DOHH2 (cell line): ENCODE measurements around the gene MACC1.

Source experiments
- H3F3A ChIP-seq: fragments of 200-600 bp; sonication (generic), shearing (Covaris generic); 2 replicates; pipeline ENCODE4 v1.6.0; 2016; ENCODE audit warnings: antibody characterized with exemption, mild to moderate bottlenecking; ENCODE audit not compliant: control insufficient read depth, insufficient read depth
- H3K27ac ChIP-seq: fragments of 200-600 bp; sonication (generic); 2 replicates; pipeline ENCODE4 v1.5.1; 2014; ENCODE audit warnings: low read depth, mild to moderate bottlenecking, low read length, moderate library complexity
- H3K27me3 ChIP-seq: fragments of 200-600 bp; sonication (generic); 2 replicates; pipeline ENCODE4 v1.6.1; 2014; ENCODE audit warnings: mild to moderate bottlenecking, low read length, mixed read lengths; ENCODE audit not compliant: control insufficient read depth
- H3K36me3 ChIP-seq: fragments of 200-600 bp; sonication (generic); 2 replicates; pipeline ENCODE4 v1.6.1; 2014; ENCODE audit warnings: mild to moderate bottlenecking, low read length, moderate library complexity, mixed read lengths; ENCODE audit not compliant: control insufficient read depth
- H3K4me1 ChIP-seq: fragments of 200-600 bp; sonication (generic); 2 replicates; pipeline ENCODE4 v1.6.1; 2014; ENCODE audit warnings: mild to moderate bottlenecking, low read length, mixed read lengths; ENCODE audit not compliant: control insufficient read depth
- H3K4me2 ChIP-seq: fragments of 200-600 bp; sonication (generic); 2 replicates; pipeline ENCODE4 v1.6.0; 2014; ENCODE audit warnings: mild to moderate bottlenecking, low read length, moderate library complexity
- H3K4me3 ChIP-seq: fragments of 200-600 bp; sonication (generic); 2 replicates; pipeline ENCODE4 v1.5.1; 2014; ENCODE audit warnings: mild to moderate bottlenecking, low read length, mixed read lengths
- H3K79me2 ChIP-seq: fragments of 200-600 bp; sonication (generic); 2 replicates; pipeline ENCODE4 v1.6.1; 2014; ENCODE audit warnings: mild to moderate bottlenecking, low read length, mixed read lengths; ENCODE audit not compliant: control insufficient read depth
- H3K9me2 ChIP-seq: fragments of 200-600 bp; sonication (generic); replicated peaks from 2 replicates; pipeline ENCODE4 v1.6.1; 2014; ENCODE audit warnings: mild to moderate bottlenecking, low read length, mixed read lengths; ENCODE audit not compliant: control insufficient read depth
- H3K9me3 ChIP-seq: fragments of 200-600 bp; sonication (generic); 2 replicates; pipeline ENCODE4 v1.6.1; 2014; ENCODE audit warnings: antibody characterized with exemption, low read length, mixed read lengths; ENCODE audit not compliant: control insufficient read depth, insufficient read depth
- H4K20me1 ChIP-seq: fragments of 200-600 bp; sonication (generic); 2 replicates; pipeline ENCODE4 v1.6.0; 2014; ENCODE audit warnings: low read depth, mild to moderate bottlenecking, antibody characterized with exemption, low read length, moderate library complexity; ENCODE audit not compliant: control insufficient read depth, insufficient read depth
- EZH2phosphoT487 ChIP-seq: fragments of 200-600 bp; sonication (generic); IDR thresholded peaks from 2 replicates; pipeline ENCODE4 v1.6.1; 2017; ENCODE audit warnings: borderline replicate concordance, mild to moderate bottlenecking, antibody characterized with exemption, low read length, moderate library complexity, mixed read lengths
- TF ChIP-seq, protein P1 (sequence below): fragments of 200-600 bp; sonication (generic); IDR thresholded peaks from one replicate; pipeline ENCODE4 v1.5.1; 2014; ENCODE audit warnings: antibody characterized with exemption, mild to moderate bottlenecking, low read depth, low read length; ENCODE audit not compliant: poor library complexity, severe bottlenecking

The MACC1 gene

DNA sequence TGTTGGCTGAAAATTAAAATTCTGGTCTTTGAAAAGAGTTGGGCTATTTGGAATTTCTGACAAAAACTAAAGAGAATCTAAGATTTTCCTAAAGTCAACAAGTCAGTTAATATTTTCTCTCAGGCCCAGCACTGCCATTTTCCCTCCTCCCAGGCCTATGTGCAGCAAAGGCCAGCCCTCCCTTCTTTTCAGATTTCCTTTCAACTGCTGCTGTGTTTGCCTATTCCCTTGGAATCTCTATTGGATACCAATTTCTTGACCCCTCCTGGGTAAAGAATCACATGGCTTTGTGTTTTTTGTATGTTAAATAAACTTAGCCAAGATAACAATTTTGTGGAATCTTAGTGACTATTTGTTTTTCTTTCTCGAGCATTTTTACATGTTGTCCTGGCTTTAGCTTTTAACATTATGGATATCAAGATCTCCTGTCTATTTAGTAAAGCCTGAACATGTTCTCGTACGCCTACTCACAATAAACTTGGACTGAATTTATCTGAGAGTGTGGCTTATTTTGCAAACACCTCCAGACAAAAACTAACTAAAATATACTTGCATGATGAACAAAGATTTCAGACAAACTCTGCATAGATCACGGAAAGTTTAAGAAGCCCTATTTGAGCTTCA lies 19.9 kb downstream of the MACC1 start:
- Histone ChIP-seq H3F3A (peaks cover 10% of the 10 kb centered on the region), H3K9me3 (no peaks in the 10 kb centered on the region), H3K4me2 (no peak overlapping the region), H3K27ac (no peak overlapping the region), H3K4me1 (peaks cover 46% of the 10 kb centered on the region), H3K4me3 (no peak overlapping the region), H4K20me1 (no peaks in the 10 kb centered on the region), H3K9me2 (no peaks in the 10 kb centered on the region), H3K36me3 (peaks cover 4% of the 10 kb centered on the region; the same call in 1 of the 2 replicates), H3K79me2 (peaks cover 6% of the 10 kb centered on the region), H3K27me3 (no peaks in the 10 kb centered on the region)
- TF ChIP-seq, protein P1, sequence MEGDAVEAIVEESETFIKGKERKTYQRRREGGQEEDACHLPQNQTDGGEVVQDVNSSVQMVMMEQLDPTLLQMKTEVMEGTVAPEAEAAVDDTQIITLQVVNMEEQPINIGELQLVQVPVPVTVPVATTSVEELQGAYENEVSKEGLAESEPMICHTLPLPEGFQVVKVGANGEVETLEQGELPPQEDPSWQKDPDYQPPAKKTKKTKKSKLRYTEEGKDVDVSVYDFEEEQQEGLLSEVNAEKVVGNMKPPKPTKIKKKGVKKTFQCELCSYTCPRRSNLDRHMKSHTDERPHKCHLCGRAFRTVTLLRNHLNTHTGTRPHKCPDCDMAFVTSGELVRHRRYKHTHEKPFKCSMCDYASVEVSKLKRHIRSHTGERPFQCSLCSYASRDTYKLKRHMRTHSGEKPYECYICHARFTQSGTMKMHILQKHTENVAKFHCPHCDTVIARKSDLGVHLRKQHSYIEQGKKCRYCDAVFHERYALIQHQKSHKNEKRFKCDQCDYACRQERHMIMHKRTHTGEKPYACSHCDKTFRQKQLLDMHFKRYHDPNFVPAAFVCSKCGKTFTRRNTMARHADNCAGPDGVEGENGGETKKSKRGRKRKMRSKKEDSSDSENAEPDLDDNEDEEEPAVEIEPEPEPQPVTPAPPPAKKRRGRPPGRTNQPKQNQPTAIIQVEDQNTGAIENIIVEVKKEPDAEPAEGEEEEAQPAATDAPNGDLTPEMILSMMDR: no peak
- TF ChIP-seq EZH2phosphoT487: no peak

DNA sequence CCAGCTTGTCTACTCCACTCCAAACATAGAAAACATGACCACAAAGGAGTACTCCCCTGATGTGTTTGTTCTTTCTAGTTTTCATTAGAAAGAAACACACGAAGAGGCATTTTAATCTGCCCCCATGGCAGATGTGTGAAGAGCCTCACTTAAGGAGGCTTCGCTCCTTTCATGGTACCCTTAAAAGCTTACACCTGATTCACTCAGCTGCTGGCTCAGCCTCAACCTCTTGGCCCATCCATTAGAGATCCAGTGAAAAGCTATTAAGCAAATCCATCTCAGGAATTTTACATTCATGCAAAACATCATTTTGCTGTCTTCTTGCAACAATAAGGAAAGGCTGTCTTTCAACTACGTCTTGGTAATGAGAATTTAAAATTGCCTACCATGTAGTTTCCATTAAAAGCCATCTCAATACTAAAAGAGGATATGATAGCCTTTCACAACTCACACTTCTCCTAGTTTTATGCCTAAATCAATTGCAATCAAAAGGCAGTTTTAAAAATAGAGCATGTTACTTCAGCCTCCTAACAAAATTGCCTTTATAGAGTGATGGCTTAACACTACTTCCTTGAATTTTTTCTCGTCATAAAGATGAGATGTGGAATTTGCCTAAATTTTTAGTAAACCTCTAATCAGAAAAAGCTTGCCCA lies 22.7 kb downstream of the MACC1 start:
- Histone ChIP-seq H3K9me3 (no peaks in the 10 kb centered on the region), H3K9me2 (no peaks in the 10 kb centered on the region), H3K4me3 (no peak overlapping the region), H3K36me3 (peaks cover 6% of the 10 kb centered on the region; the same call in 1 of the 2 replicates), H4K20me1 (no peaks in the 10 kb centered on the region), H3K79me2 (no peaks in the 10 kb centered on the region; the same call in 1 of the 2 replicates), H3F3A (peaks cover 5% of the 10 kb centered on the region), H3K27me3 (no peaks in the 10 kb centered on the region), H3K4me1 (peaks cover 40% of the 10 kb centered on the region), H3K27ac (no peak overlapping the region), H3K4me2 (no peak overlapping the region)
- TF ChIP-seq, protein P1: no peak
- no peak for TF ChIP-seq EZH2phosphoT487

DNA sequence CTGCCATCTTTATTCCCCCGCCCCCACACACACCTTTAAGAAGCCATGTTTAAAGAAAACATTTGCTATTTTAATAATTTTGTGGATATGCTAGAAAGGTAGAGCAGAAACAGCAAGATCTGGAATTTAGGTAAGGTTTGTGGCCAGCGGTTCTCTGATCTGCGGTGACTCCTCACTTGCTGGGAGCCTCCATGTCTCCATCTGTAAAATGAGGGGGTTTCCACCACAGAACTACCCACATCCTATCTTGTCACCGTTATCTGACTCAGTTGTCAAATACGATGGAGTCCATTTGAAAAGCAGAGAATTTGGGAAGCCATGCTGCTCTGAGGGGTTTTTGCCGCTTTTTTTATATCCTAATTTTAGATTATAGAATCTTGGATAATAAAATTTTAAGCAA lies 23.3 kb downstream of the MACC1 start:
- Histone ChIP-seq H4K20me1 (no peaks in the 10 kb centered on the region), H3K4me3 (no peak overlapping the region), H3K27ac (no peak overlapping the region), H3K79me2 (no peaks in the 10 kb centered on the region; the same call in 1 of the 2 replicates), H3K4me1 (peaks cover 34% of the 10 kb centered on the region), H3K4me2 (no peak overlapping the region), H3K27me3 (no peaks in the 10 kb centered on the region), H3K9me2 (no peaks in the 10 kb centered on the region), H3K9me3 (no peaks in the 10 kb centered on the region), H3F3A (peaks cover 1% of the 10 kb centered on the region), H3K36me3 (peaks cover 6% of the 10 kb centered on the region; the same call in 1 of the 2 replicates)
- TF ChIP-seq, protein P1: no peak
- no peak for TF ChIP-seq EZH2phosphoT487
